K562 treated with DMSO at 1 percent for 24 hours (cell line): ENCODE data around the gene DDIT4L. TPM values are rescaled to one million over a fixed set of nuclear protein-coding genes. Genes with fewer than 3 reads are reported as not detected.

Experiments
- total RNA-seq: library from RNA; unstranded; fragments of 300-600 nt; gene quantifications from 2 replicates; pipeline ENCODE4 v1.2.3, GENCODE V29; 2022; ENCODE audit warnings: low read depth; ENCODE audit not compliant: insufficient read depth

The DDIT4L gene
- total RNA-seq, result not detected in 2 replicates

GRCh38 chr4:100189820-100190642 is at the start of gene DDIT4L:
TSS of gene DDIT4L (minus strand) at chr4:100190468. CDS start at chr4:100189983, 485 bp downstream.

Other genes starting within 250 kb of the DDIT4L start
- gene DNAJB14, start 243.8 kb downstream of the DDIT4L start, total RNA-seq, result 41.9 and 43.2 TPM in 2 replicates
- 1,146 and 1,268 TPM in 2 replicates for gene H2AZ1, start 240.2 kb downstream of the DDIT4L start, total RNA-seq